Activated CD8-positive, alpha-beta T cell treated with anti-CD3 and anti-CD28 coated beads for 36 hours (primary cell): Measurements from ENCODE around the gene UCP3. TPM values are rescaled to one million over a fixed set of nuclear protein-coding genes. Genes with fewer than 3 reads are reported as not detected.

Experiments
- ATAC-seq: fragments of 200-7000 bp; cut with Tn5 transposase; one replicate; pipeline ENCODE4 v1.10.0; 2021; ENCODE audit warnings: mild to moderate bottlenecking, moderate library complexity
- CTCF ChIA-PET: fragments of 350-600 bp; sonication (Branson Sonifier 250); formaldehyde crosslinking; loops from one replicate; lab custom pipeline; 2021; ENCODE audit warnings: antibody characterized with exemption; lab: Charles Lee
- POLR2A ChIA-PET: fragments of 350-600 bp; sonication (Branson Sonifier 250); formaldehyde crosslinking; loops from one replicate; lab custom pipeline; 2021; ENCODE audit warnings: antibody characterized with exemption; lab: Charles Lee
- DNase-seq: peaks from one replicate; pipeline ENCODE4 v3.0.0-alpha.2; 2020
- H3K27ac Mint-ChIP-seq: one replicate; pipeline ENCODE4 v1.8.0; 2021; ENCODE audit warnings: mild to moderate bottlenecking, mixed read lengths
- H3K27me3 Mint-ChIP-seq: one replicate; pipeline ENCODE4 v1.8.0; 2021; ENCODE audit warnings: mixed read lengths
- H3K36me3 Mint-ChIP-seq: one replicate; pipeline ENCODE4 v1.8.0; 2021; ENCODE audit warnings: low read depth, mixed read lengths
- H3K4me1 Mint-ChIP-seq: one replicate; pipeline ENCODE4 v1.8.0; 2021; ENCODE audit warnings: low read depth, mixed read lengths
- H3K4me3 Mint-ChIP-seq: one replicate; pipeline ENCODE4 v1.8.0; 2021; ENCODE audit warnings: mild to moderate bottlenecking, moderate library complexity, mixed read lengths
- H3K9me3 Mint-ChIP-seq: one replicate; pipeline ENCODE4 v1.8.0; 2021; ENCODE audit warnings: mixed read lengths
- CTCF ChIP-seq: fragments of 200-600 bp; IDR thresholded peaks from one replicate; pipeline ENCODE4 v1.8.0; 2022; ENCODE audit warnings: antibody characterized with exemption, mild to moderate bottlenecking
- intact Hi-C: fragments of 100-400 bp; cut with micrococcal nuclease; formaldehyde crosslinking; loops from one replicate; pipeline ENCODE4 v1.10.0; 2022
- total RNA-seq, 2 experiments: library from RNA; stranded (reverse); gene quantifications; one replicate each; pipeline ENCODE4 v1.2.3, GENCODE V29; 2021

UCP3 gene
- total RNA-seq, 2 experiments from 2014 or later, result 1.5 to 2.2 TPM

GRCh38 chr11:73951797-73952196 lies 57.1 kb downstream of the UCP3 start:
- Mint-ChIP-seq H3K27ac (no peak overlapping the region), H3K4me1 (no peaks in the 10 kb centered on the region), H3K9me3 (no peaks in the 10 kb centered on the region), H3K36me3 (no peaks in the 10 kb centered on the region), H3K4me3 (no peak overlapping the region), H3K27me3 (no peaks in the 10 kb centered on the region)
- ATAC-seq (no peak), DNase-seq (no peak)
- no peak for TF ChIP-seq CTCF
- ChIA-PET CTCF (interaction anchor here (1.1 kb wide), 1 partner anchor 13 kb away, joined by 3 read pairs; no protein-coding TSS in a partner anchor), POLR2A (no interaction called here)
- intact Hi-C loops, result no loop called here

GRCh38 chr11:73950869-73951710 lies 57.8 kb downstream of the UCP3 start, which contains the start of gene DNAJB13:
Gene DNAJB13 (plus strand): TSS chr11:73951026. CDS start chr11:73951070, 44 bp downstream.
- ATAC-seq, result peak; percentile 74
- H3K27ac Mint-ChIP-seq, result no peak within 1 kb of the TSS

More at GRCh38 chr11:73950869-73951710, 57.8 kb downstream of the UCP3 start, which contains the start of gene DNAJB13:
- H3K4me3 Mint-ChIP-seq, result no peak within 1 kb of the TSS
- H3K27me3 Mint-ChIP-seq, result no peaks in the 10 kb centered on the region
- DNase-seq, result peak; percentile 51
- H3K36me3 Mint-ChIP-seq, result no peaks in the 10 kb centered on the region
- no peaks in the 10 kb centered on the region for H3K9me3 Mint-ChIP-seq
- intact Hi-C loops, result no loop called here
- CTCF ChIA-PET, result interaction anchor here (0.7 to 1.6 kb wide), 3 partner anchors 14 to 683 kb away, joined by 3 to 4 read pairs (median 3); no protein-coding TSS in a partner anchor
- POLR2A ChIA-PET, result interaction anchor here (0.7 kb wide), 1 partner anchor 223 kb away, joined by 4 read pairs; no protein-coding TSS in a partner anchor
- no peaks in the 10 kb centered on the region for H3K4me1 Mint-ChIP-seq
- TF ChIP-seq CTCF, result no peak

Other genes starting within 250 kb of the UCP3 start
- 10 to 100 TPM; 75.3 to 77.6 TPM for gene RAB6A, start 248.0 kb downstream of the UCP3 start, total RNA-seq
- 10 to 100 TPM; 41.3 to 44.9 TPM for gene MRPL48, start 221.2 kb downstream of the UCP3 start, total RNA-seq
- 100 to 1,000 TPM; 106 to 116 TPM for gene COA4, start 132.2 kb downstream of the UCP3 start, total RNA-seq
- 10 to 100 TPM; 32.5 to 34.9 TPM for gene PAAF1, start 132.1 kb downstream of the UCP3 start, total RNA-seq
- gene DNAJB13, start 58.1 kb downstream of the UCP3 start, total RNA-seq, result under 1 TPM in 1 of 2 experiments, not detected in 1; 0.18 TPM
- 100 to 1,000 TPM; 244 to 252 TPM for gene UCP2, start 26.2 kb downstream of the UCP3 start, total RNA-seq
- gene C2CD3, start 161.9 kb upstream of the UCP3 start, total RNA-seq, result 10 to 100 TPM; 22.5 to 25.6 TPM
- 10 to 100 TPM; 63.7 to 64.9 TPM for gene PPME1, start 162.2 kb upstream of the UCP3 start, total RNA-seq